ENCODE measurements around the gene MEST. TPM values are rescaled to one million over a fixed set of nuclear protein-coding genes. Genes with fewer than 3 reads are reported as not detected.
"Not testable (repeated sequence)": the region's sequence is repeated elsewhere in the genome, so short reads cannot be mapped to it uniquely, and the experiment has no call there.

MEST gene
- total RNA-seq, 1 donor from 2014 or later = 72.2 TPM

DNA sequence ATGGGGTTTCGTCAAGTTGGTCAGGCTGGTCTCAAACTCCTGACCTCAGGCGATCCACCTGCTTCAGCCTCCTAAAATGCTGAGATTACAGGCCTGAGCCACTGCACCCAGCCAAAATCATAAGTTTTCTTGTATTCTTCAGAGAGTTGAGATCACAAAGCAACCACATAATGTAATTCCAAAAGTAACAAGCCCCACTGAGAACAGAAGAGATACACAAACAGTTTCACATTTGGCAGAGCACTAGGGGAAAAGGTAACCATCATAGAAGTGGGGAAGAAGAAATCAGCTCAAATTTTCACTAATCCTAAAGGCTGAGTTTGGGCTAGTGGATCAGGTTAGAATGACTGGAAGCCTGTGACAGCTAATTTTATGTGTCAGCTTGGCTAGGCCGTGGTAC lies 45.6 kb upstream of the MEST start:
- Mint-ChIP-seq H3K4me3 (ENCODE audit: unreplicated experiment) (no peak overlapping the region), H3K4me1 (ENCODE audit: unreplicated experiment) (peaks cover 7% of the 10 kb centered on the region), H3K9me3 (ENCODE audit: unreplicated experiment) (no peaks in the 10 kb centered on the region), H3K27ac (ENCODE audit: unreplicated experiment) (no peak overlapping the region), H3K36me3 (ENCODE audit: low read depth, unreplicated experiment) (peaks cover 4% of the 10 kb centered on the region), H3K27me3 (ENCODE audit: unreplicated experiment) (peaks cover 3% of the 10 kb centered on the region)
- TF ChIP-seq, protein P1, sequence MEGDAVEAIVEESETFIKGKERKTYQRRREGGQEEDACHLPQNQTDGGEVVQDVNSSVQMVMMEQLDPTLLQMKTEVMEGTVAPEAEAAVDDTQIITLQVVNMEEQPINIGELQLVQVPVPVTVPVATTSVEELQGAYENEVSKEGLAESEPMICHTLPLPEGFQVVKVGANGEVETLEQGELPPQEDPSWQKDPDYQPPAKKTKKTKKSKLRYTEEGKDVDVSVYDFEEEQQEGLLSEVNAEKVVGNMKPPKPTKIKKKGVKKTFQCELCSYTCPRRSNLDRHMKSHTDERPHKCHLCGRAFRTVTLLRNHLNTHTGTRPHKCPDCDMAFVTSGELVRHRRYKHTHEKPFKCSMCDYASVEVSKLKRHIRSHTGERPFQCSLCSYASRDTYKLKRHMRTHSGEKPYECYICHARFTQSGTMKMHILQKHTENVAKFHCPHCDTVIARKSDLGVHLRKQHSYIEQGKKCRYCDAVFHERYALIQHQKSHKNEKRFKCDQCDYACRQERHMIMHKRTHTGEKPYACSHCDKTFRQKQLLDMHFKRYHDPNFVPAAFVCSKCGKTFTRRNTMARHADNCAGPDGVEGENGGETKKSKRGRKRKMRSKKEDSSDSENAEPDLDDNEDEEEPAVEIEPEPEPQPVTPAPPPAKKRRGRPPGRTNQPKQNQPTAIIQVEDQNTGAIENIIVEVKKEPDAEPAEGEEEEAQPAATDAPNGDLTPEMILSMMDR (IDR thresholded peaks at IDR 0.05; ENCODE audit: unreplicated experiment) = no peak
- DNase-seq (ENCODE audit: low spot score) = no peak

DNA sequence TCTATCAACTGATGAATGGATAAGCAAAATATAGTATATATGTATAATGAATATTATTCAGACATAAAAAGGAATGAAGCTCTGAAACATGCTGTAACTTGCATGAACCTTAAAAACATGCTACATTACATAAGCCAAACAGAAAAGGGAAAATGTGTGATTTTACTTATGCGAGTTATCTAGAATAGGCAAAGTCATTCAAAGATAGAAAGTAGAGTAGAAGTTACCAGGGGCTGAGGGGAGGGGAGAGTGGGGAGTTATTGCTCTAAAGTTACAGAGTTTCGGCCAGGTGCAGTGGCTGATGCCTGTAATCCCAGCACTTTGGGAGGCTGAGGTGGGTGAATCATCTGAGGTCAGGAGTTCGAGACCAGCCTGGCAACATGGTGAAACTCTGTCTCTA lies 40.5 kb upstream of the MEST start:
- not testable (repeated sequence) for H3K4me3 Mint-ChIP-seq (ENCODE audit: unreplicated experiment); H3K27me3 Mint-ChIP-seq (ENCODE audit: unreplicated experiment); DNase-seq (ENCODE audit: low spot score); H3K9me3 Mint-ChIP-seq (ENCODE audit: unreplicated experiment); H3K36me3 Mint-ChIP-seq (ENCODE audit: low read depth, unreplicated experiment); H3K4me1 Mint-ChIP-seq (ENCODE audit: unreplicated experiment); H3K27ac Mint-ChIP-seq (ENCODE audit: unreplicated experiment)

DNA sequence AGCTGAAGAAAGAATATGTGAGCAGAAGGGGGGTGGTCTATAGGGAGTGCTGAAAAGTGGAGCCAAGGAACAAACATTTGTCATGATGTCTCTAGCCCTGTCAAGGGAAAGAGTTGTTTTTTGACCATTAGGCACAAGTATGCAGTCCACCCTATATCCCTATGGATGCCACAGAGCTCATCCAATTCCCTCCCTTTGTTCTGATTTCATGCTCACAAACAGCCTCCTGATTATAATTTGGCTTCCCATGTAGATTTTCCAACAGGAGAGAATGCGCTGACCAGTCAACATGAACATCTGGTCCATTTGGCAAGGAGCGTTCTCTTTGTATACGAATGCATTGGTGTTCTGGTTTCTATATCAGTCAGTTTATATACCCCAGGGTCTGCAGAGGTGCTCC lies 38.9 kb upstream of the MEST start:
- TF ChIP-seq, protein P1 (IDR thresholded peaks at IDR 0.05; ENCODE audit: unreplicated experiment) = no peak
- no peaks in the 10 kb centered on the region for H3K27me3 Mint-ChIP-seq (ENCODE audit: unreplicated experiment)
- H3K9me3 Mint-ChIP-seq (ENCODE audit: unreplicated experiment) = no peaks in the 10 kb centered on the region
- H3K36me3 Mint-ChIP-seq (ENCODE audit: low read depth, unreplicated experiment) = no peaks in the 10 kb centered on the region
- no peak overlapping the region for H3K27ac Mint-ChIP-seq (ENCODE audit: unreplicated experiment)
- H3K4me1 Mint-ChIP-seq (ENCODE audit: unreplicated experiment) = no peaks in the 10 kb centered on the region
- no peak for DNase-seq (ENCODE audit: low spot score)
- no peak overlapping the region for H3K4me3 Mint-ChIP-seq (ENCODE audit: unreplicated experiment)

DNA sequence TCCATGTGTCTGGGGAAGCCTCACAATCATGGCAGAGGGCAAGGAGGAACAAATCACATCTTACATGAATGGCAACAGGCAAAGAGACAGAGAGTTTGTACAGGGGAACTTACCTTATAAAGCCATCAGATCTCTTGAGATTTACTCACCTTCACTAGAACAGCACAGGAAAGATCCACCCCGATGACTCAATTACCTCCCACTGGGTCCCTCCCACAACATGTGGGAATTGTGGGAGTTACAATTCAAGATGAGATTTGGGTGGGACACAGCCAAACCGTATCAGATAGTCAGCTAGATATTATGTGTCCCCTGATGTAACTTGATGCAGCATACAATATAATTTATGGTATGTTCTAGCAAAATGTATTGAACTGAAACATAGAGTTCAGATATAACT lies 36.9 kb upstream of the MEST start:
- no peaks in the 10 kb centered on the region for H3K4me1 Mint-ChIP-seq (ENCODE audit: unreplicated experiment)
- H3K4me3 Mint-ChIP-seq (ENCODE audit: unreplicated experiment) = no peak overlapping the region
- peaks cover 4% of the 10 kb centered on the region for H3K36me3 Mint-ChIP-seq (ENCODE audit: low read depth, unreplicated experiment)
- H3K27me3 Mint-ChIP-seq (ENCODE audit: unreplicated experiment) = no peaks in the 10 kb centered on the region
- H3K9me3 Mint-ChIP-seq (ENCODE audit: unreplicated experiment) = no peaks in the 10 kb centered on the region
- no peak for DNase-seq (ENCODE audit: low spot score)
- H3K27ac Mint-ChIP-seq (ENCODE audit: unreplicated experiment) = no peak overlapping the region
- TF ChIP-seq, protein P1 (IDR thresholded peaks at IDR 0.05; ENCODE audit: unreplicated experiment) = no peak

DNA sequence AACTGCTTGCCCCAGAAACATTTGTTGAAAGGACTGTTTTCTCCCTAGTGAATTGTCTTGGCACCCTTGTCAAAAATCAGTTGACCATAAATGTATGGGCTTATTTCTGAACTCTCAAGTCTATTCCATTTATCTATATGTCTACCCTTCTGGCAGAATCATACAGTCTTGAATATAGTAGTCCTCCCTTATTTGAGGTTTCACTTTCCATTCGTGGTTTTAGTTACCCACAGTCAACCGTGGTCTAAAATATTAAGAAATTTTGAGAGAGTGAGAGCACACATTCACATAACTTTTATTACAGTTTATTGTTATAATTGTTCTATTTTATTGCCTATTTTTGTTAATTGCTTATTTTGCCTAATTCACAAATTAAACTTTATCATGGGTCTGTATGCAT lies 33.6 kb upstream of the MEST start:
- Mint-ChIP-seq H3K9me3 (ENCODE audit: unreplicated experiment) (no peaks in the 10 kb centered on the region), H3K4me3 (ENCODE audit: unreplicated experiment) (no peak overlapping the region), H3K27me3 (ENCODE audit: unreplicated experiment) (no peaks in the 10 kb centered on the region), H3K27ac (ENCODE audit: unreplicated experiment) (no peak overlapping the region), H3K4me1 (ENCODE audit: unreplicated experiment) (no peaks in the 10 kb centered on the region), H3K36me3 (ENCODE audit: low read depth, unreplicated experiment) (peaks cover 4% of the 10 kb centered on the region)
- no peak for DNase-seq (ENCODE audit: low spot score)
- TF ChIP-seq, protein P1 (IDR thresholded peaks at IDR 0.05; ENCODE audit: unreplicated experiment) = no peak

DNA sequence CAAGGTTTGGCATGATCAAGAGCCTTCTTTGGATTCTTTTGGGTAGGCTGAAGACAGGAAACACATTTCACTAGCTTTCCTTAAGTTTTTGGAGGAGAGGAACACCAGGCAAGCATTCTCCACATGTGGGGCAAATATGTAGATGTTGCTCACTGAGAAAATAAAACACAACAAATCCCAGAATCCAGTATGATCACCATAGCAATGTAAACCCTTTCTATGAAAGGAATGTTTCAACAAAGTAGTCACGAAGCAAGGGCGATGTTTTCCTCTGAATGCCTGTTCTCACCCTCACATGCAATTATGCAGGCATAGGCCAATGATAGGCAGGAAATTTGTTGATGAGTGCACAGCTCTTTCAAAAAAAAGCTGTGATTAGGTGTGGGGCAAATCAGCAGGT lies 30.6 kb upstream of the MEST start:
- Mint-ChIP-seq H3K4me3 (ENCODE audit: unreplicated experiment) (no peak overlapping the region), H3K9me3 (ENCODE audit: unreplicated experiment) (no peaks in the 10 kb centered on the region), H3K27me3 (ENCODE audit: unreplicated experiment) (no peaks in the 10 kb centered on the region), H3K27ac (ENCODE audit: unreplicated experiment) (no peak overlapping the region), H3K36me3 (ENCODE audit: low read depth, unreplicated experiment) (peaks cover 4% of the 10 kb centered on the region), H3K4me1 (ENCODE audit: unreplicated experiment) (no peaks in the 10 kb centered on the region)
- TF ChIP-seq, protein P1 (IDR thresholded peaks at IDR 0.05; ENCODE audit: unreplicated experiment) = no peak
- DNase-seq (ENCODE audit: low spot score) = no peak

All from endothelial cell (in vitro differentiated cells).